K562 (cell line): ENCODE results near the gene SPTY2D1. TPM values are rescaled to one million over a fixed set of nuclear protein-coding genes. Genes with fewer than 3 reads are reported as not detected.

Source experiments
- ATAC-seq: fragments of 200-7000 bp; cut with Tn5 transposase; 3 replicates; pipeline ENCODE4 v1.9.1; 2020; ENCODE audit warnings: moderate library complexity
- BruUV-seq: library from RNA; stranded (reverse); fragments of 400-500 nt; replicated peaks from 2 replicates; lab custom pipeline; 2021; lab: Mats Ljungman, UMichigan
- CTCF ChIA-PET: fragments of 300-600 bp; formaldehyde crosslinking; extraction: SDS; loops from one replicate; lab custom pipeline; 2021; ENCODE audit warnings: low intra/inter-chr PET ratio; lab: Yijun Ruan, JAX
- POLR2A ChIA-PET: fragments of 300-600, 350-650 bp; sonication (Branson Sonifier 250); formaldehyde crosslinking; extraction: SDS; loops from one replicate; lab custom pipeline; 2021; ENCODE audit warnings: antibody characterized with exemption, inconsistent platforms; lab: Yijun Ruan, JAX
- DNase-seq, 4 experiments: peaks; one replicate each; pipeline versions ENCODE4 v3.0.0 to v3.0.0-alpha.2; 2011 to 2018; ENCODE audit warnings: low spot score in 3 of 4, mixed read lengths in 3 of 4; ENCODE audit errors: extremely low read depth in 1 of 4
- FAIRE-seq: peaks from 2 replicates; lab custom pipeline; 2011; peaks lifted over from hg19 to GRCh38; lab: Jason Lieb, UNC
- H2AFZ ChIP-seq: 2 replicates; pipeline ENCODE4 v1.6.0; 2011; ENCODE audit warnings: low read depth, low read length, control low read depth, inconsistent platforms
- H3K27ac ChIP-seq: fragments of 200-600 bp; 3 replicates; pipeline ENCODE4 v1.8.0; 2011; ENCODE audit warnings: low read depth, mild to moderate bottlenecking, control low read depth, inconsistent platforms, low read length, moderate library complexity, mixed read lengths; ENCODE audit errors: extremely low read depth
- H3K27me3 ChIP-seq, 2 experiments: fragments of 300-600 bp in 1 of 2; 2 replicates in 1 of 2; 3 replicates in 1 of 2; pipeline versions ENCODE4 v1.6.0 to v1.8.0; 2011; ENCODE audit warnings: inconsistent platforms in 2 of 2, low read length in 2 of 2, mild to moderate bottlenecking in 1 of 2, mixed read lengths in 1 of 2, moderate library complexity in 1 of 2; ENCODE audit not compliant: control insufficient read depth in 2 of 2, insufficient read depth in 2 of 2
- H3K36me3 ChIP-seq: fragments of 300-600 bp; 3 replicates; pipeline ENCODE4 v1.8.0; 2011; ENCODE audit warnings: mild to moderate bottlenecking, low read length, inconsistent platforms; ENCODE audit not compliant: control insufficient read depth, insufficient read depth
- H3K4me1 ChIP-seq, 2 experiments: fragments of 200-600 bp in 1 of 2; replicated peaks in 1 of 2; 2 replicates in 1 of 2; 3 replicates in 1 of 2; pipeline versions ENCODE4 v1.5.1 to v1.8.0; 2011; ENCODE audit warnings: inconsistent platforms in 2 of 2, low read length in 2 of 2, mild to moderate bottlenecking in 1 of 2, mixed read lengths in 1 of 2, moderate library complexity in 1 of 2; ENCODE audit not compliant: control insufficient read depth in 2 of 2, insufficient read depth in 2 of 2
- H3K4me2 ChIP-seq: 2 replicates; pipeline ENCODE4 v1.6.1; 2011; ENCODE audit warnings: low read length, control low read depth, inconsistent platforms, mixed read lengths; ENCODE audit not compliant: insufficient read depth
- H3K4me3 ChIP-seq: fragments of 200-600 bp; sonication (generic), shearing (Covaris generic); 2 replicates; pipeline ENCODE4 v1.5.1; 2016; ENCODE audit warnings: control low read depth, inconsistent platforms
- H3K79me2 ChIP-seq: fragments of 200-600 bp; 3 replicates; pipeline ENCODE4 v1.8.0; 2011; ENCODE audit warnings: low read length, inconsistent platforms; ENCODE audit not compliant: control insufficient read depth, insufficient read depth
- H3K9ac ChIP-seq, 2 experiments: 2 replicates each; pipeline versions ENCODE4 v1.6.0 to v1.6.1; 2011; ENCODE audit warnings: low read depth in 2 of 2, low read length in 2 of 2, control low read depth in 1 of 2, inconsistent platforms in 1 of 2, mild to moderate bottlenecking in 1 of 2, mixed read lengths in 1 of 2; ENCODE audit not compliant: insufficient read depth in 1 of 2
- H3K9me1 ChIP-seq: one replicate; pipeline ENCODE4 v1.6.0; 2011; ENCODE audit warnings: inconsistent platforms, mild to moderate bottlenecking, low read length, moderate library complexity; ENCODE audit not compliant: control insufficient read depth, insufficient read depth
- H3K9me3 ChIP-seq: replicated peaks from 2 replicates; pipeline ENCODE4 v1.5.1; 2011; ENCODE audit warnings: low read depth, low read length, inconsistent platforms; ENCODE audit not compliant: control insufficient read depth, insufficient read depth
- H4K20me1 ChIP-seq: replicated peaks from 2 replicates; pipeline ENCODE4 v1.6.1; 2011; ENCODE audit warnings: low read length, inconsistent platforms, mixed read lengths; ENCODE audit not compliant: control insufficient read depth, insufficient read depth
- CLOCK ChIP-seq: fragments of 250-450 bp; sonication (Bioruptor Pico); IDR thresholded peaks from 2 replicates; pipeline ENCODE4 v1.4.0; 2020; ENCODE audit warnings: mild to moderate bottlenecking, moderate library complexity, borderline replicate concordance
- MEIS2 ChIP-seq: fragments of 450-650 bp; IDR thresholded peaks from 2 replicates; pipeline ENCODE4 v1.6.1; 2014; ENCODE audit warnings: mild to moderate bottlenecking; ENCODE audit not compliant: partially characterized antibody
- MYNN ChIP-seq, 2 experiments: sonication (generic); formaldehyde crosslinking in 1 of 2; IDR thresholded peaks; 2 replicates each; pipeline versions ENCODE4 v1.5.0 to v1.6.1; 2016 to 2020; ENCODE audit warnings: antibody characterized with exemption in 1 of 2, missing genetic modification reagents in 1 of 2
- NR2F6 ChIP-seq: fragments of 450-650 bp; formaldehyde crosslinking; IDR thresholded peaks from 2 replicates; pipeline ENCODE4 v1.4.0; 2020; ENCODE audit warnings: mild to moderate bottlenecking
- ZNF280B ChIP-seq: fragments of 250-450 bp; sonication (Bioruptor Pico); IDR thresholded peaks from 2 replicates; pipeline ENCODE4 v1.5.1; 2021; ENCODE audit warnings: mild to moderate bottlenecking
- ZNF398 ChIP-seq: fragments of 250-450 bp; sonication (Bioruptor Pico); IDR thresholded peaks from 2 replicates; pipeline ENCODE4 v1.8.0; 2021; ENCODE audit warnings: moderate library complexity, mild to moderate bottlenecking, inconsistent platforms
- ZNF609 ChIP-seq: sonication (generic); formaldehyde crosslinking; IDR thresholded peaks from 2 replicates; pipeline ENCODE4 v1.8.1; 2023; ENCODE audit warnings: missing genetic modification reagents, mild to moderate bottlenecking, borderline replicate concordance
- WGBS: fragments of 100-300 bp; shearing (Covaris generic); methylation state at CpG from one replicate; pipeline ENCODE4 v1.1.6; 2016; ENCODE audit warnings: low coverage, mixed read lengths; ENCODE audit not compliant: insufficient coverage; ENCODE audit errors: missing lambda C conversion rate; 5-methylcytosine and 5-hydroxymethylcytosine counted together
- in situ Hi-C: fragments of 300-500 bp; cut with MboI; formaldehyde crosslinking; loops from 4 replicates; pipeline ENCODE4 v1.15.0; 2018; ENCODE audit warnings: inconsistent platforms, mixed read lengths
- intact Hi-C: fragments of 100-400 bp; cut with micrococcal nuclease; formaldehyde crosslinking; loops from 2 replicates; pipeline ENCODE4 v1.14.2; 2022
- polyA plus RNA-seq, 8 experiments: library from polyadenylated mRNA; depleted of rRNA in 4 of 8; stranded (reverse) in 5 of 8; unstranded in 3 of 8; fragments of >200 nt; fragmentation: Nextera tagmentation in 2 of 8; fragmentation: Illumina TruSeq in 1 of 8; extraction: Ambion mirVana in 2 of 8; extraction: Trizol in 1 of 8; gene quantifications; 2 replicates each; pipeline versions ENCODE4 v1.2.1 to v1.2.3, GENCODE V29; 2011 to 2014; ENCODE audit warnings: inconsistent platforms in 1 of 8, missing spikeins in 1 of 8
- total RNA-seq, 7 experiments: library from RNA; depleted of rRNA in 6 of 7; stranded (reverse); fragments of >200 nt in 6 of 7; fragmentation: Illumina TruSeq in 2 of 7; extraction: Trizol in 2 of 7; gene quantifications; 2 replicates each; pipeline versions ENCODE4 v1.2.1 to v1.2.3, GENCODE V29; 2011 to 2021; ENCODE audit warnings: low replicate concordance in 1 of 7

Gene SPTY2D1
- total and polyA plus RNA-seq, 9 of the 15 experiments (the other 6 are each of a cell fraction or from before 2014, with no cell fraction given), result 3.2 to 32.1 (median 12.9) TPM

- Histone ChIP-seq H3K9ac (no peak overlapping the region), H3K4me1 (peaks cover 0 to 6% of the 10 kb centered on the region in 2 experiments; a peak in 4 of 5 replicates), H3K27ac (no peak overlapping the region), H3K4me2 (no peak overlapping the region), H3K36me3 (peaks cover 8% of the 10 kb centered on the region; the same call in 1 of the 3 replicates), H4K20me1 (no peaks in the 10 kb centered on the region), H2AFZ (no peak overlapping the region), H3K9me3 (no peaks in the 10 kb centered on the region), H3K79me2 (no peaks in the 10 kb centered on the region), H3K9me1 (no peaks in the 10 kb centered on the region), H3K4me3 (no peak overlapping the region), H3K27me3 (no peaks in the 10 kb centered on the region)
- 43% methylated on average over 2 of the region's 2 CpGs for WGBS
- intact Hi-C loops (no loop called here), in situ Hi-C loops (no loop called here)
- FAIRE-seq (no peak), DNase-seq (no peak), ATAC-seq (no peak)
- no TSS peak for BruUV-seq
- ChIA-PET CTCF (no interaction called here), POLR2A (no interaction called here)
- TF ChIP-seq MYNN (IDR thresholded peaks at IDR 0.05) (no peak), MYNN (CRISPR knock-in tag; IDR thresholded peaks at IDR 0.05) (no peak), CLOCK (no peak), ZNF280B (CRISPR knock-in tag) (no peak), NR2F6 (CRISPR knock-in tag) (no peak), ZNF398 (CRISPR knock-in tag) (no peak), ZNF609 (no peak), MEIS2 (no peak)
These were observed 53.9 kb downstream of the SPTY2D1 start for GRCh38 chr11:18580113-18580766.
